Caco-2 (cell line): ENCODE measurements around the gene TSPYL2. TPM values are rescaled to one million over a fixed set of nuclear protein-coding genes. Genes with fewer than 3 reads are reported as not detected.

Source experiments
- BruUV-seq: library from RNA; stranded (reverse); fragments of 400-500 nt; replicated peaks from 2 replicates; lab custom pipeline; 2021; lab: Mats Ljungman, UMichigan
- CTCF ChIA-PET: fragments of 300-600 bp; sonication (Branson Sonifier 250); formaldehyde crosslinking; loops from one replicate; lab custom pipeline; 2022; ENCODE audit warnings: antibody characterized with exemption; lab: Charles Lee
- POLR2A ChIA-PET: fragments of 300-600 bp; sonication (Branson Sonifier 250); formaldehyde crosslinking; loops from one replicate; lab custom pipeline; 2022; ENCODE audit warnings: antibody characterized with exemption; lab: Charles Lee
- DNase-seq, 2 experiments: peaks; one replicate each; pipeline versions ENCODE4 v3.0.0 to v3.0.0-alpha.2; 2020 to 2022
- H3K27me3 ChIP-seq: replicated peaks from 2 replicates; pipeline ENCODE4 v1.6.0; 2011; ENCODE audit warnings: low read length; ENCODE audit not compliant: control insufficient read depth, insufficient read depth
- H3K36me3 ChIP-seq: 2 replicates; pipeline ENCODE4 v1.5.1; 2011; ENCODE audit warnings: low read length; ENCODE audit not compliant: control insufficient read depth, insufficient read depth
- H3K4me1 ChIP-seq: fragments of 250-450 bp; sonication (Bioruptor Pico); 2 replicates; pipeline ENCODE4 v1.5.1; 2020; ENCODE audit warnings: mild to moderate bottlenecking
- H3K4me3 ChIP-seq: 2 replicates; pipeline ENCODE4 v1.5.1; 2011; ENCODE audit warnings: low read depth, mild to moderate bottlenecking, control low read depth, low read length
- H3K9me3 ChIP-seq: fragments of 250-450 bp; sonication (Bioruptor Pico); 2 replicates; pipeline ENCODE4 v1.5.1; 2020; ENCODE audit warnings: mild to moderate bottlenecking, moderate library complexity
- H3K27ac Mint-ChIP-seq: one replicate; pipeline ENCODE4 v1.8.0; 2022; ENCODE audit warnings: mixed read lengths; ENCODE audit not compliant: unreplicated experiment
- H3K27me3 Mint-ChIP-seq: one replicate; pipeline ENCODE4 v1.8.0; 2022; ENCODE audit warnings: mixed read lengths; ENCODE audit not compliant: insufficient read depth, unreplicated experiment
- H3K36me3 Mint-ChIP-seq: one replicate; pipeline ENCODE4 v1.8.0; 2022; ENCODE audit warnings: mild to moderate bottlenecking, mixed read lengths; ENCODE audit not compliant: insufficient read depth, unreplicated experiment
- H3K4me1 Mint-ChIP-seq: one replicate; pipeline ENCODE4 v1.8.0; 2022; ENCODE audit warnings: low read depth, mixed read lengths; ENCODE audit not compliant: unreplicated experiment
- H3K4me3 Mint-ChIP-seq: one replicate; pipeline ENCODE4 v1.8.0; 2022; ENCODE audit warnings: mild to moderate bottlenecking, moderate library complexity, mixed read lengths; ENCODE audit not compliant: unreplicated experiment
- H3K9me3 Mint-ChIP-seq: one replicate; pipeline ENCODE4 v1.8.0; 2022; ENCODE audit warnings: mixed read lengths; ENCODE audit not compliant: unreplicated experiment
- intact Hi-C: fragments of 100-400 bp; cut with micrococcal nuclease; formaldehyde crosslinking; loops from one replicate; pipeline ENCODE4 v1.10.0; 2022; ENCODE audit not compliant: unreplicated experiment
- total RNA-seq: library from RNA; stranded (reverse); gene quantifications from 2 replicates; pipeline ENCODE4 v1.2.3, GENCODE V29; 2022
- TF ChIP-seq, protein P1 (sequence below), 2 experiments: fragments of 200-600 bp in 1 of 2; IDR thresholded peaks; 1 replicate in 1 of 2; 2 replicates in 1 of 2; pipeline versions ENCODE4 v1.5.1 to v1.8.0; 2011 to 2022; ENCODE audit warnings: antibody characterized with exemption in 1 of 2, control low read depth in 1 of 2, inconsistent platforms in 1 of 2, low read depth in 1 of 2, low read length in 1 of 2, mild to moderate bottlenecking in 1 of 2, moderate library complexity in 1 of 2; ENCODE audit not compliant: insufficient read depth in 1 of 2, severe bottlenecking in 1 of 2, unreplicated experiment in 1 of 2

The TSPYL2 gene
- total RNA-seq, 1 experiment from 2014 or later = 30.9 TPM

DNA sequence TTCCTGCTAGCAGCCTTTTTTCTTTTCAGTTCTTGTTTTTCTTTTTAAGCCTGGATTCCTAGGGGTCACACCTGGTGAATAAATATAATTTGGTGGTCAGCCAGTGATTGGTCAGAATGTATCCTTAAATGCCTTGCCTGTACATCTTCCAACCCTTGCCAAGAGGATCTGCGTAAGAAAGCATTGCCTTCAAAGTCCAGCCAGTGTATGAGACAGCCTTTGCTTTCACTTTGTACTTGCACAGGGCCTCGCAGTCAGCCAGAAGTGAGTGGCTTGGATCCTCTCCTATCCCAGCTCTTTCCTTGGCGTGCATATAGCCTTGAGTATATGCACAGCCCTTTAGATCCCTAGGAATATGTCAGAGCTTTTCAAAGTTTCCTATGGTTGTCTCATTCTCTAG lies 33.9 kb downstream of the TSPYL2 start:
- Histone ChIP-seq H3K4me3 (no peak overlapping the region), H3K36me3 (no peaks in the 10 kb centered on the region), H3K4me1 (no peaks in the 10 kb centered on the region), H3K27me3 (no peaks in the 10 kb centered on the region), H3K9me3 (no peaks in the 10 kb centered on the region)
- Mint-ChIP-seq H3K27ac (no peak overlapping the region), H3K36me3 (peaks cover 12% of the 10 kb centered on the region), H3K9me3 (no peaks in the 10 kb centered on the region), H3K27me3 (no peaks in the 10 kb centered on the region), H3K4me3 (no peak overlapping the region), H3K4me1 (no peaks in the 10 kb centered on the region)
- no TSS peak for BruUV-seq
- intact Hi-C loops = no loop called here
- TF ChIP-seq, protein P1, sequence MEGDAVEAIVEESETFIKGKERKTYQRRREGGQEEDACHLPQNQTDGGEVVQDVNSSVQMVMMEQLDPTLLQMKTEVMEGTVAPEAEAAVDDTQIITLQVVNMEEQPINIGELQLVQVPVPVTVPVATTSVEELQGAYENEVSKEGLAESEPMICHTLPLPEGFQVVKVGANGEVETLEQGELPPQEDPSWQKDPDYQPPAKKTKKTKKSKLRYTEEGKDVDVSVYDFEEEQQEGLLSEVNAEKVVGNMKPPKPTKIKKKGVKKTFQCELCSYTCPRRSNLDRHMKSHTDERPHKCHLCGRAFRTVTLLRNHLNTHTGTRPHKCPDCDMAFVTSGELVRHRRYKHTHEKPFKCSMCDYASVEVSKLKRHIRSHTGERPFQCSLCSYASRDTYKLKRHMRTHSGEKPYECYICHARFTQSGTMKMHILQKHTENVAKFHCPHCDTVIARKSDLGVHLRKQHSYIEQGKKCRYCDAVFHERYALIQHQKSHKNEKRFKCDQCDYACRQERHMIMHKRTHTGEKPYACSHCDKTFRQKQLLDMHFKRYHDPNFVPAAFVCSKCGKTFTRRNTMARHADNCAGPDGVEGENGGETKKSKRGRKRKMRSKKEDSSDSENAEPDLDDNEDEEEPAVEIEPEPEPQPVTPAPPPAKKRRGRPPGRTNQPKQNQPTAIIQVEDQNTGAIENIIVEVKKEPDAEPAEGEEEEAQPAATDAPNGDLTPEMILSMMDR (IDR thresholded peaks at IDR 0.05; ENCODE audit: insufficient read depth in 1 of 2, low read depth in 1 of 2, low read length in 1 of 2, severe bottlenecking in 1 of 2, unreplicated experiment in 1 of 2) = no peak
- POLR2A ChIA-PET = no interaction called here
- DNase-seq = no peak
- CTCF ChIA-PET = no interaction called here

DNA sequence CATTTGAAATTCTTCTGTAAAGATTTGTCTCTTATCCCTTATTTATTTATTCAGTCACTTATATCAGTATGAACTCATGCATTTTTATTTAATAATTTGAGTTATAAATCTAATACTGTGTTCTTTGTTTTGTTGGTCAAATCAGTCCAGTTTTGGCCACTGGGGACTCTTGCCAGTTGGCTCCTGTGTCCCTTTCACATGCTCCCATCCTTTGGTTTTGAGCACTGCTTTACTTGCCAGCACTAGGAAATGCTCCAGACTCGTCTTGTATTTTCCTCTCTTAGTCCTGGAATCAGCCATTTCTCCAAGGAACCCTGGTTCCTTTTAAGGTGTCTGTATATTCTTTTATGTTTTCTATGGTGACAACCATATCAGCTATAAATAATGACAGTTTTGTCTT lies 39.8 kb downstream of the TSPYL2 start:
- DNase-seq = no peak
- Mint-ChIP-seq H3K4me3 (no peak overlapping the region), H3K36me3 (peaks cover 5% of the 10 kb centered on the region), H3K4me1 (no peaks in the 10 kb centered on the region), H3K27me3 (no peaks in the 10 kb centered on the region), H3K27ac (no peak overlapping the region), H3K9me3 (no peaks in the 10 kb centered on the region)
- no peak overlapping the region for H3K4me3 ChIP-seq
- ChIA-PET CTCF (no interaction called here), POLR2A (no interaction called here)
- TF ChIP-seq, protein P1 (IDR thresholded peaks at IDR 0.05; ENCODE audit: insufficient read depth in 1 of 2, low read depth in 1 of 2, low read length in 1 of 2, severe bottlenecking in 1 of 2, unreplicated experiment in 1 of 2) = no peak
- intact Hi-C loops = no loop called here
- H3K4me1 ChIP-seq = no peaks in the 10 kb centered on the region
- H3K9me3 ChIP-seq = no peaks in the 10 kb centered on the region
- no peaks in the 10 kb centered on the region for H3K36me3 ChIP-seq
- no TSS peak for BruUV-seq
- H3K27me3 ChIP-seq = no peaks in the 10 kb centered on the region

DNA sequence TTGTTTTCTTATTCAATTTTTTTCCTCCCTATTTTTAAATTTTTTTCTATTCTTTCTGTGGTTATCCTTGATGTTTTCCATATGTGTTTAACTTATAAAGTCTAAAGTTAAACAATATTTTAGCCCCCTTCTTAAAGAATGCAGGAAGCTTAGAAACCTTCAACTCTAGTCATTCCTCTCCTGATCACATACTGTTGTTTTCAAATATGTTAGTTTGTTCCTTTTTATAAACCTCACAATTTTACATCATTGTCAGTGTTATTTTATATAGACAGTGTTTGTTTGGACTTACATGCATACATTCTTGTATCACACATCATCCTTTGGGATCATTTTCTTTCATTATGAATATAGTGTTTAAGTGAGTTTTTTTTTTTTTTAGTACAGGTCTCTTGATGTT lies 43.3 kb downstream of the TSPYL2 start:
- no TSS peak for BruUV-seq
- no peaks in the 10 kb centered on the region for H3K9me3 Mint-ChIP-seq

More for the DNA sequence above, 43.3 kb downstream of the TSPYL2 start:
- H3K27me3 ChIP-seq = no peaks in the 10 kb centered on the region
- no peaks in the 10 kb centered on the region for H3K4me1 Mint-ChIP-seq
- no peak overlapping the region for H3K4me3 ChIP-seq
- ChIA-PET POLR2A (no interaction called here), CTCF (no interaction called here)
- H3K36me3 Mint-ChIP-seq = peaks cover 5% of the 10 kb centered on the region
- no peak for DNase-seq
- TF ChIP-seq, protein P1 (IDR thresholded peaks at IDR 0.05; ENCODE audit: insufficient read depth in 1 of 2, low read depth in 1 of 2, low read length in 1 of 2, severe bottlenecking in 1 of 2, unreplicated experiment in 1 of 2) = no peak
- no peaks in the 10 kb centered on the region for H3K36me3 ChIP-seq
- H3K9me3 ChIP-seq = no peaks in the 10 kb centered on the region
- H3K27me3 Mint-ChIP-seq = no peaks in the 10 kb centered on the region
- H3K4me1 ChIP-seq = no peaks in the 10 kb centered on the region
- intact Hi-C loops = no loop called here
- H3K4me3 Mint-ChIP-seq = no peak overlapping the region
- H3K27ac Mint-ChIP-seq = no peak overlapping the region
